ENCODE results near the gene BRINP3.

Gene BRINP3

DNA sequence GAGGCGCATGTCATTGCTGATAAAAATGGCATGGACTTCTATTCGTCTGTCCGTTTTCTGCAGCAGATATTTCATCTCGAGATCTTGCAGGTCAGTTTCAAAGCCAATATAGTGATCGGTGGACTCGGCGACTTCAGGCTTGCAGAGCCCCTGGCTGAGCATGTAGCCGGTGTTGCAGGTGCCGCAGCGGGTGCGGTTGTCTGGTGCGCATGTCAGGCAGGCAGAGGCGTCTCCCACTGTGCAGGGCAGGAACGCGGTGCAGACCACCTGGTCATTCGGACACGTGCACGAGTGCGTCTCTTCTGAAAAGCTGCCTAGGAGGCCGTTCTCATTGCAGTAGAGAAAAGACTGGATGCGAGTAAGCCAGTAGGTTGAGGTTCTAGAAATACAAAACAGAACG lies 378.9 kb downstream of the BRINP3 start:
- DNase-seq, result no peak

DNA sequence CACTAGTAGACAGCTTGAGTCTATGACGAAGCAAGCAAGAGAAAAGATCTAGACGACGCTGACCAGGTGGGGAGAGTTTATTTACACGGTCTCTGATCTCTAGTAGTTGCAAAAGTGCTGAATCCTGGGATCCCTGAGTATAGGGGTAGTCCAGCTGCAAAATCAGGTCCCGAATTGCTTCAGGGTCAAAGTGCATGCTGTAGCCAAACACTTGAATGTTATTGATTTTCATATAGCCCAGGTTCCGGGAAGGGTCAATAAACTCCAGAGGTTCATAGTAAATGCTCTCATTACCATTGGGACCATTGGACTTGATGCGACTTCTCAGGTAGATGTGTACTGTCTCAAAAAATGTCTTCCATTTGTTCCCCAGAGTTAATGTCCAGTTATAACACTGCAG lies 379.6 kb downstream of the BRINP3 start:
- DNase-seq, result no peak

DNA sequence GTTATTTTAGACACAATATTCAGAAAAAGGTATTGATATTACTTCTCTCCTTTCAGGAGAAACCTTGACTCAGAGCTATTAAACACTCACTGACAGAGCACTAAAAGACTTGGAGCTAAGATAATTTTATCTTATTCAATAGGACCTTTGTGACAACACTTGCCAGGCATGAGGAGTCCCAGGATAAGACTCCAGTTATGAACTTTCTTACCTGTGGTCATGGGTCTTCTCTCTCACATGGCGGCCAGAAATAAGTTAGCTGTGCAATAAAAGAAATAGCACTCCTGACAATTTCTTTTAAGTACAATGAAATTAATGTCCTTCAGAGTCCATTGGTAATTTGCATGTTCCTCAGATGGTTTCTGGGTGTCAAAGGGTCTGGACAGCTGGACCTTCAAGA lies 382.1 kb downstream of the BRINP3 start:
- DNase-seq, result no peak

GRCh38 chr1:190084552-190084951 lies 393.1 kb downstream of the BRINP3 start:
- DNase-seq, result no peak

GRCh38 chr1:190068304-190068703 lies 409.4 kb downstream of the BRINP3 start:
- DNase-seq, result no peak

DNA sequence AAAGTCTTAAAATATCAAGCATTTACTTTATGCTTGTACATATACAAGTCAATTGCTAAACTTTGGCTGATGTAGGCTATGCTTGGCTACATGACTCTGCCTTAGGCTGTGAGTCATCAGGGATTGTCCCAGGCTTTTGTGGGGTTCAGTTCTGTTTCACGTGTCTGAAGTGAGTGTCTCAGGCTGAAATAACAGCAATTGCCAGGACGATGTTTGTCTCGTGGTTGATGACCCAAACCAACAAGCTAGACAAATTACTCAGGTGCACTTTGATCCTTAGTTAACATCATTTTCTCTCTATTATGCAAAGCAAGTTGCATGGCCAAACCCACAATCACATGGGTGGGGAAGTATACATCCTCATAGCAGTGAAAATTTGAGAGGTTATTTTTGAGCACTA lies 410.1 kb downstream of the BRINP3 start:
- no peak for DNase-seq

DNA sequence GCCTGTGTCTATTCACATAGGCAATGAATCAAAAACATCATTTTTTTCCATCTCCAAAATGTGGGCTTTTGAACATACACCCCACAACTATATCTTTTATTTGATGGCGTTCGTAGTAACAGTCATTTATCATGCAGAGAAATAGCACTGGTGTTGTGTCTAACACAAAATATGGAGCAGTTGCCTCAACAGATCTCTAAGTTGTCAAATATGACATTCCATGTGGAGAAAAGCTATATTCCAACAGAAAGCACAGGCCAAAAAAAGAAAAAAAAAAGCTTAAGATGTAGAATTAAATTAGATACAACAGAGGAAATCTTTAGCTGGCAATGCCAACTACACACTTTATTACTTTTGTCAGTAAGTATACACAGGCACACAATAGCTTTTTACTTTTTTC lies 411.7 kb downstream of the BRINP3 start:
- no peak for DNase-seq

GRCh38 chr1:190049314-190049713 lies 428.4 kb downstream of the BRINP3 start:
- DNase-seq, result no peak
